ENCODE measurements around the gene ATP11A. TPM values are rescaled to one million over a fixed set of nuclear protein-coding genes. Genes with fewer than 3 reads are reported as not detected.
A peak's percentile ranks its signal among the peaks of the same experiment; 100 is the strongest.

The ATP11A gene
- total and polyA plus RNA-seq, 7 donors: 3.9 to 48.6 (median 26.4) TPM

GRCh38 chr13:112716841-112717520 lies 27.1 kb downstream of the ATP11A start:
- TF ChIP-seq CTCF (IDR thresholded peaks at IDR 0.05): no peak
- H3K36me3 ChIP-seq (ENCODE audit: insufficient read depth in 1 of 2, low read depth in 1 of 2): no peaks in the 10 kb centered on the region

GRCh38 chr13:112718318-112718717 lies 28.5 kb downstream of the ATP11A start:
- ATAC-seq (no peak), DNase-seq (peak in 1 of 2 donors; percentile 14)
- TF ChIP-seq CTCF (IDR thresholded peaks at IDR 0.05): no peak
- H3K36me3 ChIP-seq (ENCODE audit: insufficient read depth in 1 of 2, low read depth in 1 of 2): no peaks in the 10 kb centered on the region
- no peaks in the 10 kb centered on the region for H3K9me3 ChIP-seq
- H3K27ac ChIP-seq: no peak overlapping the region
- no peak overlapping the region for H3K4me3 ChIP-seq
- intact Hi-C loops (cut with DNase I): no loop called here
- no peaks in the 10 kb centered on the region for H3K27me3 ChIP-seq (ENCODE audit: insufficient read depth in 3 of 3, low read length in 2 of 3)
- H3K4me1 ChIP-seq: peaks cover 8% of the 10 kb centered on the region
- 94 to 97% (median 95%) methylated on average over 9 of the region's 9 CpGs for WGBS, 3 donors

More at GRCh38 chr13:112716841-112717520, 27.1 kb downstream of the ATP11A start:
- ATAC-seq (no peak), DNase-seq (peak in 1 of 2 donors; percentile 13)
- Histone ChIP-seq H3K4me1 (peaks cover 7% of the 10 kb centered on the region), H3K27ac (no peak overlapping the region), H3K9me3 (no peaks in the 10 kb centered on the region), H3K4me3 (no peak overlapping the region), H3K27me3 (ENCODE audit: insufficient read depth in 3 of 3, low read length in 2 of 3) (no peaks in the 10 kb centered on the region)
- WGBS, 3 donors: 93 to 96% (median 95%) methylated on average over 14 of the region's 14 CpGs
- intact Hi-C loops (cut with DNase I): no loop called here

GRCh38 chr13:112719016-112719415 lies 29.2 kb downstream of the ATP11A start:
- 78 to 84% (median 80%) methylated on average over 11 of the region's 11 CpGs for WGBS, 3 donors
- Histone ChIP-seq H3K4me1 (peaks cover 8% of the 10 kb centered on the region), H3K27me3 (ENCODE audit: insufficient read depth in 3 of 3, low read length in 2 of 3) (no peaks in the 10 kb centered on the region), H3K4me3 (no peak overlapping the region), H3K27ac (no peak overlapping the region), H3K36me3 (ENCODE audit: insufficient read depth in 1 of 2, low read depth in 1 of 2) (no peaks in the 10 kb centered on the region), H3K9me3 (no peaks in the 10 kb centered on the region)
- no peak for ATAC-seq
- intact Hi-C loops (cut with DNase I): no loop called here
- no peak for TF ChIP-seq CTCF (IDR thresholded peaks at IDR 0.05)
- DNase-seq: peak in 1 of 2 donors; percentile 27

- Histone ChIP-seq H3K4me3 (no peak overlapping the region), H3K4me1 (peaks cover 10% of the 10 kb centered on the region), H3K27ac (no peak overlapping the region), H3K27me3 (ENCODE audit: insufficient read depth in 3 of 3, low read length in 2 of 3) (no peaks in the 10 kb centered on the region), H3K36me3 (ENCODE audit: insufficient read depth in 1 of 2, low read depth in 1 of 2) (no peaks in the 10 kb centered on the region), H3K9me3 (no peaks in the 10 kb centered on the region)
- TF ChIP-seq CTCF (IDR thresholded peaks at IDR 0.05): no peak
- DNase-seq (no peak), ATAC-seq (no peak)
- WGBS, 3 donors: 92 to 98% (median 94%) methylated on average over 2 of the region's 2 CpGs
- intact Hi-C loops (cut with DNase I): no loop called here
These were observed 29.7 kb downstream of the ATP11A start for GRCh38 chr13:112719556-112719955.

GRCh38 chr13:112720251-112720650 lies 30.4 kb downstream of the ATP11A start:
- no peak for TF ChIP-seq CTCF (IDR thresholded peaks at IDR 0.05)
- Histone ChIP-seq H3K9me3 (no peaks in the 10 kb centered on the region), H3K4me1 (peaks cover 17% of the 10 kb centered on the region), H3K27me3 (ENCODE audit: insufficient read depth in 3 of 3, low read length in 2 of 3) (no peaks in the 10 kb centered on the region), H3K36me3 (ENCODE audit: insufficient read depth in 1 of 2, low read depth in 1 of 2) (no peaks in the 10 kb centered on the region), H3K4me3 (no peak overlapping the region), H3K27ac (no peak overlapping the region)
- ATAC-seq (no peak), DNase-seq (no peak)
- 96 to 97% (median 97%) methylated on average over 17 of the region's 17 CpGs for WGBS, 3 donors
- intact Hi-C loops (cut with DNase I): no loop called here

Measured in psoas muscle (tissue), 8 donors.